ENCODE measurements around the gene MMP14.
A peak's percentile ranks its signal among the peaks of the same experiment; 100 is the strongest.

The MMP14 gene

DNA sequence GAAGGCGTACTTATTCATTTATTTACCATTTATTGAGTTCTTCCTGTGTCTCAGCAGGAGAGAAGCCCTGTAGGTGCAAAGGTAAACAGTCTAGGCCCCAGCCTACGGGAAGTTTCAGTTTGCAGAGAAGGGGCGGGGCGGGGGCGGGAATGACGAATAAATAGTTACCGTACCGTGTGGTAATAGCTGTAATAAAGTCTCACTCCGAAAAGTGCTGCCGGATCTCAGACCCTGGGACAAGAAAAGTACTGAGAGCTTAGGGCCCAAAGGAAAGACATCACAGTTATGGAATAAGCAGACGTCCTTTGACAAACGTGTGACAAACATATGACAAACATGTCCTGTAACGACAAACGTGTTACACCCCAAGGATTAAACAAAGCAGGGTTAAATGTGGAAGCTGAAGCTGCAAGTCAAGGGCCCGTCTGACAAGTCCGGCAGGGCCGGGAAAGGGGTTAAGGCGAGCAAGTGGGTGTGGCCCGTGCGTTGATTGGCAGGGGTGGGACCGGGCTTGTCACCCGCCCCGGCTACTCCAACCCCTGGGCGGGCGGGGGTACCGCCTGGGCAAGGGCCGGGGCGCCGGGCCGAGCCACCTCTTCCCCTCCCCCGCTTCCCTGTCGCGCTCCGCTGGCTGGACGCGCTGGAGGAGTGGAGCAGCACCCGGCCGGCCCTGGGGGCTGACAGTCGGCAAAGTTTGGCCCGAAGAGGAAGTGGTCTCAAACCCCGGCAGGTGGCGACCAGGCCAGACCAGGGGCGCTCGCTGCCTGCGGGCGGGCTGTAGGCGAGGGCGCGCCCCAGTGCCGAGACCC lies 35.0 kb downstream of the MMP14 start, which contains the start of gene LRP10:
Gene LRP10, plus strand, starts transcription at position 517 of the 809 bp plus-strand sequence. CDS start 564 bp downstream, outside the sequence.
- no peaks in the 10 kb centered on the region for H4K20me1 ChIP-seq (ENCODE audit: insufficient read depth, low read length)
- H3K79me2 ChIP-seq (ENCODE audit: low read length) = peaks cover 10% of the 10 kb centered on the region
- peak within 1 kb of the TSS; percentile 71 for H3K4me3 ChIP-seq (ENCODE audit: low read length)
- H3K9ac ChIP-seq (ENCODE audit: low read length) = peak within 1 kb of the TSS; percentile 76
- no peaks in the 10 kb centered on the region for H3K27me3 ChIP-seq (replicated peaks; ENCODE audit: insufficient read depth, low read length)
- no peaks in the 10 kb centered on the region for H3K36me3 ChIP-seq (replicated peaks; ENCODE audit: insufficient read depth, low read length)
- peak within 1 kb of the TSS; percentile 80 for H3K27ac ChIP-seq (ENCODE audit: low read length)
- H3K9me3 ChIP-seq (replicated peaks; ENCODE audit: insufficient read depth, low read length) = no peaks in the 10 kb centered on the region
- peaks cover 3% of the 10 kb centered on the region; the same call in 1 of the 2 replicates for H3K4me1 ChIP-seq (ENCODE audit: low read length)
- TF ChIP-seq EZH2 (optimal IDR thresholded peaks at IDR 0.05; ENCODE audit: low read depth, low read length) (no peak), EZH2phosphoT487 (IDR thresholded peaks at IDR 0.05; ENCODE audit: low read length) (no peak)
- TF ChIP-seq, protein P1, sequence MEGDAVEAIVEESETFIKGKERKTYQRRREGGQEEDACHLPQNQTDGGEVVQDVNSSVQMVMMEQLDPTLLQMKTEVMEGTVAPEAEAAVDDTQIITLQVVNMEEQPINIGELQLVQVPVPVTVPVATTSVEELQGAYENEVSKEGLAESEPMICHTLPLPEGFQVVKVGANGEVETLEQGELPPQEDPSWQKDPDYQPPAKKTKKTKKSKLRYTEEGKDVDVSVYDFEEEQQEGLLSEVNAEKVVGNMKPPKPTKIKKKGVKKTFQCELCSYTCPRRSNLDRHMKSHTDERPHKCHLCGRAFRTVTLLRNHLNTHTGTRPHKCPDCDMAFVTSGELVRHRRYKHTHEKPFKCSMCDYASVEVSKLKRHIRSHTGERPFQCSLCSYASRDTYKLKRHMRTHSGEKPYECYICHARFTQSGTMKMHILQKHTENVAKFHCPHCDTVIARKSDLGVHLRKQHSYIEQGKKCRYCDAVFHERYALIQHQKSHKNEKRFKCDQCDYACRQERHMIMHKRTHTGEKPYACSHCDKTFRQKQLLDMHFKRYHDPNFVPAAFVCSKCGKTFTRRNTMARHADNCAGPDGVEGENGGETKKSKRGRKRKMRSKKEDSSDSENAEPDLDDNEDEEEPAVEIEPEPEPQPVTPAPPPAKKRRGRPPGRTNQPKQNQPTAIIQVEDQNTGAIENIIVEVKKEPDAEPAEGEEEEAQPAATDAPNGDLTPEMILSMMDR (IDR thresholded peaks at IDR 0.05; ENCODE audit: low read length) = no peak
- DNase-seq = peak; percentile 82
- peak within 1 kb of the TSS; percentile 61 for H2AFZ ChIP-seq (ENCODE audit: low read length)
- no peaks in the 10 kb centered on the region for H3K9me2 ChIP-seq (replicated peaks; ENCODE audit: insufficient read depth, low read length)
- H3K4me2 ChIP-seq (ENCODE audit: low read depth, low read length) = peak within 1 kb of the TSS; percentile 57
- H3F3A ChIP-seq (ENCODE audit: insufficient read depth, low read length) = peaks cover 10% of the 10 kb centered on the region

- TF ChIP-seq EZH2 (optimal IDR thresholded peaks at IDR 0.05; ENCODE audit: low read depth, low read length) = no peak
- TF ChIP-seq, protein P1 (IDR thresholded peaks at IDR 0.05; ENCODE audit: low read length) = peak; percentile 73
- Histone ChIP-seq H3K9me3 (replicated peaks; ENCODE audit: insufficient read depth, low read length) (no peaks in the 10 kb centered on the region), H3K36me3 (replicated peaks; ENCODE audit: insufficient read depth, low read length) (no peaks in the 10 kb centered on the region)
These were observed 35.8 kb downstream of the MMP14 start for GRCh38 chr14:22872033-22872832.

GRCh38 chr14:22872833-22873520 lies 36.6 kb downstream of the MMP14 start:
- TF ChIP-seq, protein P1 (IDR thresholded peaks at IDR 0.05; ENCODE audit: low read length) = no peak
- no peak for TF ChIP-seq EZH2phosphoT487 (IDR thresholded peaks at IDR 0.05; ENCODE audit: low read length)
- no peak for TF ChIP-seq EZH2 (optimal IDR thresholded peaks at IDR 0.05; ENCODE audit: low read depth, low read length)
- no peak for DNase-seq
- Histone ChIP-seq H3K4me3 (ENCODE audit: low read length) (peak overlapping the region; percentile 71), H3K9me2 (replicated peaks; ENCODE audit: insufficient read depth, low read length) (no peaks in the 10 kb centered on the region), H3K36me3 (replicated peaks; ENCODE audit: insufficient read depth, low read length) (no peaks in the 10 kb centered on the region), H3K4me1 (ENCODE audit: low read length) (peaks cover 3% of the 10 kb centered on the region; the same call in 1 of the 2 replicates), H3K4me2 (ENCODE audit: low read depth, low read length) (peak overlapping the region; percentile 57), H3K9ac (ENCODE audit: low read length) (peak overlapping the region; percentile 76; the same call in 1 of the 2 replicates), H3K27me3 (replicated peaks; ENCODE audit: insufficient read depth, low read length) (no peaks in the 10 kb centered on the region), H3K27ac (ENCODE audit: low read length) (no peak overlapping the region), H4K20me1 (ENCODE audit: insufficient read depth, low read length) (no peaks in the 10 kb centered on the region), H3K79me2 (ENCODE audit: low read length) (peaks cover 10% of the 10 kb centered on the region), H3F3A (ENCODE audit: insufficient read depth, low read length) (peaks cover 10% of the 10 kb centered on the region), H2AFZ (ENCODE audit: low read length) (peak overlapping the region; percentile 35; the same call in 1 of the 2 replicates), H3K9me3 (replicated peaks; ENCODE audit: insufficient read depth, low read length) (no peaks in the 10 kb centered on the region)

More at GRCh38 chr14:22872033-22872832, 35.8 kb downstream of the MMP14 start:
- Histone ChIP-seq H3K4me1 (ENCODE audit: low read length) (peaks cover 3% of the 10 kb centered on the region; the same call in 1 of the 2 replicates), H3K9ac (ENCODE audit: low read length) (peak overlapping the region; percentile 76), H3K27me3 (replicated peaks; ENCODE audit: insufficient read depth, low read length) (no peaks in the 10 kb centered on the region), H3K4me3 (ENCODE audit: low read length) (peak overlapping the region; percentile 71), H3K4me2 (ENCODE audit: low read depth, low read length) (peak overlapping the region; percentile 57), H3K79me2 (ENCODE audit: low read length) (peaks cover 10% of the 10 kb centered on the region), H2AFZ (ENCODE audit: low read length) (peak overlapping the region; percentile 35; the same call in 1 of the 2 replicates), H3K27ac (ENCODE audit: low read length) (peak overlapping the region; percentile 80; the same call in 1 of the 2 replicates), H3F3A (ENCODE audit: insufficient read depth, low read length) (peaks cover 10% of the 10 kb centered on the region), H4K20me1 (ENCODE audit: insufficient read depth, low read length) (no peaks in the 10 kb centered on the region), H3K9me2 (replicated peaks; ENCODE audit: insufficient read depth, low read length) (no peaks in the 10 kb centered on the region)
- DNase-seq = peak; percentile 38

Measured in MM.1S (cell line).